KMS-11 (cell line): ENCODE results near the gene KRT82.

Experiments used
- H2AFZ ChIP-seq: fragments of 200-600 bp; sonication (generic); 2 replicates; pipeline ENCODE4 v1.6.1; 2016; ENCODE audit warnings: antibody characterized with exemption, mixed run types, low read depth
- H3K27ac ChIP-seq: fragments of 200-600 bp; sonication (generic); 2 replicates; pipeline ENCODE4 v1.6.1; 2016; ENCODE audit warnings: mild to moderate bottlenecking, mixed run types
- H3K27me3 ChIP-seq: fragments of 200-600 bp; sonication (generic); 2 replicates; pipeline ENCODE4 v1.6.1; 2017; ENCODE audit warnings: mild to moderate bottlenecking, low read depth, mixed run types, moderate library complexity; ENCODE audit not compliant: insufficient read depth
- H3K36me3 ChIP-seq: fragments of 200-600 bp; sonication (generic); 2 replicates; pipeline ENCODE4 v1.6.1; 2017; ENCODE audit warnings: mild to moderate bottlenecking, mixed run types; ENCODE audit not compliant: insufficient read depth
- H3K4me1 ChIP-seq: fragments of 200-600 bp; sonication (generic); 2 replicates; pipeline ENCODE4 v1.6.1; 2016; ENCODE audit warnings: mild to moderate bottlenecking, low read depth, mixed run types; ENCODE audit not compliant: poor library complexity, severe bottlenecking
- H3K4me2 ChIP-seq: fragments of 200-600 bp; sonication (generic); 2 replicates; pipeline ENCODE4 v1.7.0; 2016; ENCODE audit warnings: mild to moderate bottlenecking, mixed run types
- H3K4me3 ChIP-seq: fragments of 200-600 bp; sonication (generic); IDR thresholded peaks from 2 replicates; pipeline ENCODE4 v1.6.1; 2017; ENCODE audit warnings: low read depth, low read length, mixed read lengths; ENCODE audit not compliant: insufficient read depth
- H3K79me2 ChIP-seq: fragments of 200-600 bp; sonication (generic); 2 replicates; pipeline ENCODE4 v1.6.1; 2016; ENCODE audit warnings: low read depth, mixed run types; ENCODE audit not compliant: insufficient read depth
- H3K9ac ChIP-seq: fragments of 200-600 bp; sonication (generic); 2 replicates; pipeline ENCODE4 v1.6.1; 2016; ENCODE audit warnings: mild to moderate bottlenecking, mixed run types
- H4K20me1 ChIP-seq: fragments of 200-600 bp; sonication (generic); 2 replicates; pipeline ENCODE4 v1.6.1; 2016; ENCODE audit warnings: mild to moderate bottlenecking, mixed run types; ENCODE audit not compliant: insufficient read depth
- TF ChIP-seq, protein P1 (sequence below): fragments of 200-600 bp; sonication (generic); conservative IDR thresholded peaks from 2 replicates; pipeline ENCODE4 v1.6.1; 2017; ENCODE audit warnings: low read depth, mild to moderate bottlenecking, antibody characterized with exemption, low read length, moderate library complexity, mixed read lengths

Gene KRT82

DNA sequence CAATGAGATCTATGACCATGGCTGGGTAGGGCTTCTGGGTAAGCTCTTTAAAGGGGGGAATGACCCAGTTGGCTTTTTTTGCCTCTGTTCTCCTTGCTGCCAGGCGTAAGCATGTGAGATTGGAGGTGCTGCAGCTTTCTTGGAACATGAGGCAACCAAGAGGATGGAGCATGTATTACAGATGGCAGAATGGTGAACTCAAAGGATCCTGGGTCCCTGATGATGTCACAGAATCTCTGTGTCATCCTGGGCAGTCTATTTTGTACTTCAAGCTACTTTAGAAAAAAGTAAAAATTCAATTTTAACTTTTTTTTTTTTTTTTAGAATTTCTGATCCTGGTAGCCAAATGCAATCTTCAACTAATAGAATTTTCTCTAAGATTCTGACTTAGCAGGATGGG is 8.0 kb downstream of the KRT82 start:
- Histone ChIP-seq H3K79me2 (no peaks in the 10 kb centered on the region), H3K9ac (no peak overlapping the region), H2AFZ (no peak overlapping the region), H4K20me1 (no peaks in the 10 kb centered on the region), H3K27me3 (peaks cover 41% of the 10 kb centered on the region), H3K4me2 (no peak overlapping the region), H3K27ac (no peak overlapping the region), H3K36me3 (no peaks in the 10 kb centered on the region), H3K4me1 (no peaks in the 10 kb centered on the region), H3K4me3 (no peak overlapping the region)
- TF ChIP-seq, protein P1, sequence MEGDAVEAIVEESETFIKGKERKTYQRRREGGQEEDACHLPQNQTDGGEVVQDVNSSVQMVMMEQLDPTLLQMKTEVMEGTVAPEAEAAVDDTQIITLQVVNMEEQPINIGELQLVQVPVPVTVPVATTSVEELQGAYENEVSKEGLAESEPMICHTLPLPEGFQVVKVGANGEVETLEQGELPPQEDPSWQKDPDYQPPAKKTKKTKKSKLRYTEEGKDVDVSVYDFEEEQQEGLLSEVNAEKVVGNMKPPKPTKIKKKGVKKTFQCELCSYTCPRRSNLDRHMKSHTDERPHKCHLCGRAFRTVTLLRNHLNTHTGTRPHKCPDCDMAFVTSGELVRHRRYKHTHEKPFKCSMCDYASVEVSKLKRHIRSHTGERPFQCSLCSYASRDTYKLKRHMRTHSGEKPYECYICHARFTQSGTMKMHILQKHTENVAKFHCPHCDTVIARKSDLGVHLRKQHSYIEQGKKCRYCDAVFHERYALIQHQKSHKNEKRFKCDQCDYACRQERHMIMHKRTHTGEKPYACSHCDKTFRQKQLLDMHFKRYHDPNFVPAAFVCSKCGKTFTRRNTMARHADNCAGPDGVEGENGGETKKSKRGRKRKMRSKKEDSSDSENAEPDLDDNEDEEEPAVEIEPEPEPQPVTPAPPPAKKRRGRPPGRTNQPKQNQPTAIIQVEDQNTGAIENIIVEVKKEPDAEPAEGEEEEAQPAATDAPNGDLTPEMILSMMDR, result no peak

DNA sequence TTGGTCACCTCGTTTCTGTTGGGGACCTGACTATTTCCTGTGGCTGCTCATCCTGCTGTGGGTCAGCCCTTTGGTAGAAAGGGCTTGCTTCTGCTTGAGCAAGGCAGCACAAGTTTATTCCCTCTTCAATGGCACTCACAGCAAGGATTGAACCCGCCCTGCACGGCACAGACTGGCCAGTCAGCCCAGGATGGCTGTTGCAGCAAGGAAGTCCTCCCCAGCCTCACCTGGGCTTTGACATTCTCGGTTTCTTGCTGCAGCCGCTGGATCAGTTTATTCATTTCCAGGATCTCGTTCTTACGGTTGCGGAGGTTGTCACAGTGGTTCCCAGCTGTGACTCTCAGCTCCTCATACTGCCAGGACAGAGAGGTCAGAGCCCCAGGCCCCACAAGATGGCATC is 9.5 kb downstream of the KRT82 start:
- no peak overlapping the region for H3K9ac ChIP-seq
- H3K36me3 ChIP-seq, result no peaks in the 10 kb centered on the region
- H2AFZ ChIP-seq, result no peak overlapping the region
- peaks cover 35% of the 10 kb centered on the region for H3K27me3 ChIP-seq
- no peaks in the 10 kb centered on the region for H4K20me1 ChIP-seq
- no peaks in the 10 kb centered on the region for H3K79me2 ChIP-seq
- TF ChIP-seq, protein P1, result no peak
- H3K27ac ChIP-seq, result no peak overlapping the region
- H3K4me2 ChIP-seq, result no peak overlapping the region
- no peaks in the 10 kb centered on the region for H3K4me1 ChIP-seq
- H3K4me3 ChIP-seq, result no peak overlapping the region

DNA sequence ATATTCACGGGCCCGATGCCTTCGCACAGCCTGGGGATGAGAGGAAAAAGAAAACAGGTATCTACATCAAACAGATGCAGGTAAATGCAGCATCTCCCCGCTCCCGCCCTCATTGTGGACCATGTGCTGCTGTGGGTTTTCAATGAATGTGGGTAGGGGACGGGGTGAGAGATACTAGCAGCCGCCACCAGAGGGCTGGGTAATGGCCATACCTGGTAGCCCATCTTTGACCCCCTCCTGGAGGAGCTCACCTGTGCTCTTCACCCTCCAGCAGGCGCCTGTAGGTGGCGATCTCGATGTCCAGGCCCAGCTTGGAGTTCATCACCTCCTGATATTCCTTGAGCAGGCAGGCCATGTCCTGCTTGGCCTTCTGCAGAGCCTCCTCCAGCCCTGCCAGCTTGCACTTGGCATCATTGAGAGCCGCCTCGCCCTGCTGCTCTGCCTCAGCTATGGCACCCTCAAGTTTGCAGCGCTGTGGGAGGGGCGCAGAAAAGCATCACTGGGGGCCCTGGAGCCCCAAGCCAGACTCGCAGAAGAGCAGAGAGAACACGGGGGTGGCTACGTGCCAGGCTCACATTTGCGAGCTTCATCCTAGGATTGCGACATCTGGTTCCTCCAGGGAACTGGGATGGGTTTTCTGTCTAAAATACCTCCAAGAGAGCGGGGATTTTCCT is 10.2 kb downstream of the KRT82 start:
- Histone ChIP-seq H3K79me2 (no peaks in the 10 kb centered on the region), H3K9ac (no peak overlapping the region), H3K27me3 (peaks cover 28% of the 10 kb centered on the region), H3K36me3 (no peaks in the 10 kb centered on the region), H3K4me3 (no peak overlapping the region), H3K27ac (no peak overlapping the region), H2AFZ (no peak overlapping the region), H3K4me1 (no peaks in the 10 kb centered on the region), H3K4me2 (no peak overlapping the region), H4K20me1 (no peaks in the 10 kb centered on the region)
- TF ChIP-seq, protein P1, result peak; percentile 61

DNA sequence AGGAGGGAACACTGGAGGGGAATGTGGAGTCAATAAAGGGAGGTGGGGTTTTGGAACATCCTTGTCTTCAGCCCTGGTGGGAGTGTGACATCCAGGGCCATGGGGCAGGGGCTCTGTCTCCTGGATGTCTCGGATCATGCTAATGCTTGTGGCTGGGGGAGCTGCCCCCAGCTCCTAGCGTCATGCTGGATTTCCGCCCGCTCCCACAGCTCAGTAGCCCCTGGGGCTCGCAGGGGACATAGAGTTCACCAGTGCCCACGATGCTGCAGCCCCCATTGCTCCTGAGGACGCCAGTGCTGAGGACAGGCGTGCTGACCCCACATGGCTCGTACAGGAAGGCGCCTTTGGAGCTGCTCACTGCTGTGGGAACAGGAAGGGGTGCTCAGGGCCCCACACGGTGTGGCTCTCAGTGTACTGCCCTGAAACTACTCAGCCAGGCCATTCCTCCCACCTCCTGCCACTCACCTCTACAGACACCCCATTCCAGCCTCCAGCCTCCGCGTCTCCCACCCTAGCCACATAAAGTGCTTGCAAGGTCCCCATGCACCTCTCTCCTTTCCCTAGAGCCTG is 11.2 kb downstream of the KRT82 start:
- H3K36me3 ChIP-seq, result no peaks in the 10 kb centered on the region
- no peak overlapping the region for H3K9ac ChIP-seq
- no peaks in the 10 kb centered on the region for H4K20me1 ChIP-seq

More for the DNA sequence above, 11.2 kb downstream of the KRT82 start:
- no peak overlapping the region for H3K27ac ChIP-seq
- TF ChIP-seq, protein P1, result no peak
- H3K27me3 ChIP-seq, result peaks cover 29% of the 10 kb centered on the region
- no peaks in the 10 kb centered on the region for H3K79me2 ChIP-seq
- H3K4me2 ChIP-seq, result no peak overlapping the region
- H2AFZ ChIP-seq, result no peak overlapping the region
- no peak overlapping the region for H3K4me3 ChIP-seq
- H3K4me1 ChIP-seq, result no peaks in the 10 kb centered on the region
